HG02981 (cell line): ENCODE results near the gene MGME1.
"Not testable (repeated sequence)": the region's sequence is repeated elsewhere in the genome, so short reads cannot be mapped to it uniquely, and the experiment has no call there.

Experiments used
- ATAC-seq: cut with Tn5 transposase; IDR thresholded peaks from one replicate; pipeline ENCODE4 v1.9.1; 2021; ENCODE audit warnings: mild to moderate bottlenecking, moderate library complexity; ENCODE audit not compliant: unreplicated experiment

Gene MGME1

DNA sequence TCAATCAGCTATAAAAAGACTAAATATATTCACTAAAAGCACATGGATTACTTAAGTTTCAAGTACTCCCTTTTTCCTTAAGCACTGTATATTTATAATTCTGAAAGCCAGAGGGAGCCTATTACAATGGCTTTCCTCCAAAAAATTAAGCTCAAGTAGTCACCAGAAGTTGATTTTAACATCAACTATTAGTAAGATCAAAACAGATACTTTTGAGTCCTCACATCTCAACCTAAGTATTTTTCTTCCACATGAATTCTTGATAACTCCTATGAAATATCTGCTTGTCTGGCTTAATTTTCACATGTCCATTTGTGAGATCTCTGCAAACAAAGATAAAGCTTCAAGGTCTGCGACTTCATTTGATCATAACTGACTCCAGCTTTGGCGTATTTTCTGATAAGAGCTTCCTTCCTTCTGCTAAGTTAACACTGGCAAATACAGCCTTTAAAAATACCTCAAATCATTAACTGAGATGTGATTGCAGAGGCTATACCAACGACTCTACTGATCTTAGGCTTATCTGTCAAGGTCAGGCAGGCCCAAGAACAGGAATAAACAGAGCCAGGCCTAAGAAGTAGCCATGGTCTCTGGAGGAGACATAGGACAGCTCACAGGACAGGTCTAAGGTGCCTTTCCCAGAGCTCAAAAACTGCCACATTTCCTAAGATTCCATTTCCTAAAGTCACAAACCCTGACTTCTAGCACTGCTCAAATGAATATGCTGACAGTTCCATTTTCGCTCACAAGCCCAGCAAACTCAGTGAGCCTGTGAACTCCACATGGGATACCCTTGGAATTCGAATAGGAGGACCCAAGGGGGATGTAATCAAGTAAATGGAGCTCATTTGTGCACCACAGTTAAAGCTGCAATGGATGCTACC lies 10.2 kb upstream of the MGME1 start:
- no peak for ATAC-seq

DNA sequence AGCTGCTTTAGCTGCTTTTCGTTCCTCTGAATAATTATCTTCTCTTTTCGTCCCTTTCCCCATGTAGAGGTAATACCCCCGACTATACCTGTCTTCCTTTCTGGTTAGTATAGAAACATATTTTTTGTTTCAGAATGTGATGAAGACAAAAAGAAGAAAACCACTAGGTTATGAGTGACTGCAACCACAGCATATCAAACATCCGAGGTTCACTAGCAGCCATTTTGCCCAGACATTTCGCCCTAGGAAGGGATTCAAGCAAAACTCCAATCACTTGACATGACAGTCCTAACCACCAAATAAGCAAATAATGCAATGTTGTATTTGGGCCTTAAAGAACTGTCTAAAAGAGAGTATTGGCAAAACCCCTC lies 9.6 kb upstream of the MGME1 start:
- peak; percentile 14 for ATAC-seq

- ATAC-seq = not testable (repeated sequence)
Measured at GRCh38 chr20:17960400-17960885, 8.4 kb upstream of the MGME1 start.

- peak; percentile 26 for ATAC-seq
Measured at GRCh38 chr20:17960927-17961586, 7.8 kb upstream of the MGME1 start.

DNA sequence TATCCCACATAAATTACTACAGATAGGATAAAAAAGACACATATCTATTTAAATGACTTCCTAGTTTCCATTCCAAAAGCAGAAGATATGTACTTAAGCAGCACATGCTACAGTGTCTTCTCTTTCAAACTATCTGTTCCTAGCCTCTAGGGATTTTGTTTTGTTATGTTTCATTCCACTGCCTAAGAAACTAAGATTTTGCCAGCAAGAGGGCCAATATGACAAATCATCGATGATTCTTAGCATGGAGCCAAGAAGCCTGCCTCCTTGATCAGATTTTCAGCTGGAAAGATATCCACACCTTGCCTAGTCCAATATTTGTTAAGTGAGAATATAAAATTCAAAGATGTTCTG lies 7.3 kb upstream of the MGME1 start:
- ATAC-seq = no peak

GRCh38 chr20:17963114-17963897 lies 5.5 kb upstream of the MGME1 start:
- ATAC-seq = no peak

GRCh38 chr20:17964073-17964472 lies 4.7 kb upstream of the MGME1 start:
- ATAC-seq = no peak

DNA sequence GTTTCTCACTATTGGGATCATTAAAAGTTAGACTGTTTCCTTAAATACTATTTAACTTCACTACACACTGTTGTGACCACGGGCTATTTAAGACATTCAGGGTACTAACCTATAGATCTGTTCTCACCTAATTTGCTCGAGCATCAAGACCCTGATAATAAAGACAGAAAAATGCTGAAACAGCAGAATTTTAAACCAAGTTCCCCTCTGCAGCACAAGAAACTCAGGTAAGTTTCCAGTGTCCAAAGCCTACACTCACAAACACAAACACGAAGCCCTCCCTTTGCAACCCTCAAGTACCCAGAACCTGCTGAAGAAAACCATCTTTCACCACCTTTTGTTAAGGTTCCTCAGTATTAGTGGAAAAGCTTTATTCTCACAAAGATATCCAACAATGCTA lies 4.2 kb upstream of the MGME1 start:
- ATAC-seq = no peak

GRCh38 chr20:17965042-17965697 lies 3.6 kb upstream of the MGME1 start:
- ATAC-seq = no peak

- no peak for ATAC-seq
Measured at GRCh38 chr20:17966432-17967310, 2.1 kb upstream of the MGME1 start.

DNA sequence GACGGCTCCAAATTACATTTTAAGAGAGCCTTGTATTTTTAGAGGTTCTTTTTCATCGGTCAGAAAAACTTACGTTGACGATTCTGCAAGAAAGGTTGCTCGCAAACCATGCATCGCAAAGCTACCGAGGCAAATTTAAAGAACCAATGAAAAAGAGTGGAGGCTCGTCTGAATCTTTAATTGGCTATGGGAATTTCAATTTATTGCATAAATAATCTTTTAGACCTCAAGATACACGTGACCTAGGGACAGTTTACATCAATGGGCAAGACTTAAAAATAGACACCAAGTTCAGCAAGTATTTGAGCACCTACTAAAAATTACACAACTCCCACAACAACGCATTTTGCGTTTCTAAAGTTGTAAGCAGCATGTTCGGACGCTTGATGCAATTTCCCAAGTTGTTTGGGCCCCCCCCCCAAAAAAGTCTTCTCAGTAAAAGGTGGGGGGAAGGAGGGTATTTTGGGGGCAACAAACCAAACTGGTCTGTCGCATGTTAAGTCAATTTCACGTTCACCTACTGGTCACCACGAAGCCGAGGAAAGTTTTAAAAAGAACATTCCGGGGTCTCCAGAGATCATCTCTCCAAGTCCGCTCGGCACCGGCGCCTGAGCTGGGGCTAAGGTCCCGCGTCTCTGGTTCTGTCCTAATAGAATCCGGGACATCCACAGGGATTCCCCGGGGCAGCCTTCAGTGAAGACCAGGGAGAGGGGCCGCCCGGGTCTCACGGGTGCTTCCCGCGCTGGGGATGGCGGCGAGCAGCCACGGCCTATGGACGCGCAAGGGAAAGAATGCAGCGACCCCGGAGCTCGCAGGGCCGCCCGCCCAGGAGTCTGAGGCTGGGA lies 1.1 kb upstream of the MGME1 start:
- no peak for ATAC-seq

GRCh38 chr20:17969278-17969883 lies 563 bp downstream of the MGME1 start:
- peak; percentile 4 for ATAC-seq

DNA sequence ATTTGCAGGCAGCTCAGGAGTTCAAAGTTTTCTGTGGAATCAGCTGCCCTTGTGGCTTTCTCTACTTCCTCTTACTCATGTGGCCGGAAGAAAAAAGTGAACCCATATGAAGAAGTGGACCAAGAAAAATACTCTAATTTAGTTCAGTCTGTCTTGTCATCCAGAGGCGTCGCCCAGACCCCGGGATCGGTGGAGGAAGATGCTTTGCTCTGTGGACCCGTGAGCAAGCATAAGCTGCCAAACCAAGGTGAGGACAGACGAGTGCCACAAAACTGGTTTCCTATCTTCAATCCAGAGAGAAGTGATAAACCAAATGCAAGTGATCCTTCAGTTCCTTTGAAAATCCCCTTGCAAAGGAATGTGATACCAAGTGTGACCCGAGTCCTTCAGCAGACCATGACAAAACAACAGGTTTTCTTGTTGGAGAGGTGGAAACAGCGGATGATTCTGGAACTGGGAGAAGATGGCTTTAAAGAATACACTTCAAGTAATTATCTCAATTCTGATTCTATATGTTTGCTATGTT lies 1.1 kb downstream of the MGME1 start:
- no peak for ATAC-seq

GRCh38 chr20:17971300-17972013 lies 2.6 kb downstream of the MGME1 start:
- ATAC-seq = no peak

DNA sequence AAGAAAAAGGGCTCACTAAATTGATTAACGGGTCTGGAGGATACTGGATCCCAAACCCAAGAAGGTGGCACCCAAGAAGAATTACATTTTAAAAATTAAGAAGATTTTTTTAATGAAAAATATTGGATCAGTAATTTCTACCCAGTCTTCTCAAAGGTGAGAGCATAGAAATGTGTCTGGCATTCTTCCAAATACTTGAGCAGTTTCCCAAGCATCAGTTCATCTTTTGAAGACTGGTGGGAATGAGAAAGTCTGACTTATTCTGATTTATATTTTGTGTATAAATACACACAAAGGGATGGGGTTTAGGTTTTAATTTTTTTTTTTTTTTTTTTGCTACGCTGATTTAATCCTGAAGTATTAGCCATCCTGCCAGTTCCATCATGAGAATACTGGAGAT lies 3.3 kb downstream of the MGME1 start:
- ATAC-seq = no peak

- ATAC-seq = no peak
Measured at GRCh38 chr20:17976305-17976704, 7.5 kb downstream of the MGME1 start.

DNA sequence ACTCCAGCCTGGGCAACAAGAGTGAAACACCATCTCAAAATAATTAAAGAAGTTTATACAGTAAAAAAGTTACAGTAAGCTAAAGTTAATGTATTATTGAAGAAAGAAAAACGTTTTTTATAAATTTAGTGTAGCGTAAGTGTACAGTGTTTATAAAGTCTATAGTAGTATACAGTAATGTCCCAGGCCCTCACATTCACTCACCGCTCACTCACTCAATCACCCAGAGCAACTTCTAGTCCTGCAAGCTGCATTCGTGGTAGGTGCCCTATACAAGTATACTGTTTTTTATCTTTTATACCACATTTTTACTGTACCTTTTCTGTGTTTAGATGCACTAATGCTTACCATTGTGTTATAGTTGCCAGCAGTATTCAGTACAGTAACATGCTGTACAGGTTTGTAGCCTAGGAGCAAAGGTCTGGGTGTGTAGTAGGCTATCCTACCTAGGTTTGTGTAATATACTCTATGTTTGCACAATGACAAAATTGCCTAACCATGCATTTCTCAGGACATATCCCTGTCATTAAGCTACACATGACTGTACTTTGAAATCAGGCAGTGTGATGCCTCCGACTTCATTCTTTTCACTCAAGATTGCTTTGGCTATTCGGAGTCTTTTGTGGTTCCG lies 16.7 kb downstream of the MGME1 start:
- ATAC-seq = no peak
